ENCODE results near the gene NEO1.

- TF ChIP-seq CTCF (IDR thresholded peaks at IDR 0.05; ENCODE audit: poor library complexity) = no peak
- TF ChIP-seq EZH2 (IDR thresholded peaks at IDR 0.05; ENCODE audit: borderline replicate concordance) = no peak
Observed at GRCh38 chr15:73313861-73314260, 261.6 kb downstream of the NEO1 start.

All from hepatocyte (in vitro differentiated cells).